Trophoblast cell (in vitro differentiated cells and primary cell): ENCODE data around the gene ALDH18A1.

ENCODE experiments used
- DNase-seq, 2 donors: peaks; one replicate each; pipeline ENCODE4 v3.0.0-alpha.2; 2016
- H2AFZ ChIP-seq: 2 replicates; pipeline ENCODE4 v1.6.1; 2013; ENCODE audit warnings: low read length, moderate library complexity, mild to moderate bottlenecking; ENCODE audit not compliant: insufficient read depth, poor library complexity
- H2AK5ac ChIP-seq: 2 replicates; pipeline ENCODE4 v1.6.1; 2013; ENCODE audit warnings: mild to moderate bottlenecking, low read length
- H2BK120ac ChIP-seq: 2 replicates; pipeline ENCODE4 v1.6.1; 2013; ENCODE audit warnings: low read length, mild to moderate bottlenecking, moderate library complexity; ENCODE audit not compliant: insufficient read depth, poor library complexity
- H2BK12ac ChIP-seq: 2 replicates; pipeline ENCODE4 v1.6.1; 2013; ENCODE audit warnings: mild to moderate bottlenecking, low read length, moderate library complexity
- H2BK5ac ChIP-seq: 2 replicates; pipeline ENCODE4 v1.6.1; 2013; ENCODE audit warnings: low read length, low read depth, moderate library complexity, mild to moderate bottlenecking; ENCODE audit not compliant: poor library complexity
- H3K14ac ChIP-seq: 2 replicates; pipeline ENCODE4 v1.6.1; 2013; ENCODE audit warnings: mild to moderate bottlenecking, low read length
- H3K18ac ChIP-seq: 2 replicates; pipeline ENCODE4 v1.6.1; 2013; ENCODE audit warnings: mild to moderate bottlenecking, low read length
- H3K23ac ChIP-seq: 2 replicates; pipeline ENCODE4 v1.6.1; 2013; ENCODE audit warnings: low read length
- H3K27ac ChIP-seq: 2 replicates; pipeline ENCODE4 v1.5.1; 2013; ENCODE audit warnings: low read depth, mild to moderate bottlenecking, inconsistent platforms, low read length, moderate library complexity
- H3K27me3 ChIP-seq: 2 replicates; pipeline ENCODE4 v1.6.1; 2013; ENCODE audit warnings: inconsistent platforms, mild to moderate bottlenecking, low read length, moderate library complexity; ENCODE audit not compliant: insufficient read depth
- H3K36me3 ChIP-seq, 2 experiments: 1 replicate in 1 of 2; 2 replicates in 1 of 2; pipeline ENCODE4 v1.6.1; 2013; ENCODE audit warnings: low read length in 2 of 2, mild to moderate bottlenecking in 2 of 2, moderate library complexity in 1 of 2; ENCODE audit not compliant: insufficient read depth in 2 of 2, control insufficient read depth in 1 of 2
- H3K4ac ChIP-seq: 2 replicates; pipeline ENCODE4 v1.6.1; 2013; ENCODE audit warnings: low read depth, mild to moderate bottlenecking, low read length, moderate library complexity
- H3K4me1 ChIP-seq, 2 experiments: 1 replicate in 1 of 2; 2 replicates in 1 of 2; pipeline ENCODE4 v1.6.1; 2013; ENCODE audit warnings: low read length in 2 of 2, mild to moderate bottlenecking in 2 of 2, moderate library complexity in 1 of 2; ENCODE audit not compliant: insufficient read depth in 2 of 2, control insufficient read depth in 1 of 2
- H3K4me2 ChIP-seq: 2 replicates; pipeline ENCODE4 v1.6.1; 2013; ENCODE audit warnings: inconsistent platforms, mild to moderate bottlenecking, low read length, moderate library complexity
- H3K4me3 ChIP-seq: 2 replicates; pipeline ENCODE4 v1.5.1; 2013; ENCODE audit warnings: mild to moderate bottlenecking, low read depth, low read length, inconsistent platforms
- H3K79me1 ChIP-seq: one replicate; pipeline ENCODE4 v1.6.1; 2013; ENCODE audit warnings: low read length
- H3K79me2 ChIP-seq: 2 replicates; pipeline ENCODE4 v1.6.1; 2013; ENCODE audit warnings: low read length, mild to moderate bottlenecking; ENCODE audit not compliant: control insufficient read depth, insufficient read depth, poor library complexity
- H3K9ac ChIP-seq: 2 replicates; pipeline ENCODE4 v1.6.1; 2013; ENCODE audit warnings: mild to moderate bottlenecking, low read length
- H3K9me3 ChIP-seq: 2 replicates; pipeline ENCODE4 v1.6.1; 2013; ENCODE audit warnings: low read depth, mild to moderate bottlenecking, control low read depth, inconsistent platforms, low read length; ENCODE audit not compliant: insufficient read depth
- H4K12ac ChIP-seq: 2 replicates; pipeline ENCODE4 v1.6.1; 2013; ENCODE audit warnings: low read depth, mild to moderate bottlenecking, low read length, moderate library complexity
- H4K8ac ChIP-seq: 2 replicates; pipeline ENCODE4 v1.6.1; 2013; ENCODE audit warnings: low read depth, mild to moderate bottlenecking, low read length, moderate library complexity
- H4K91ac ChIP-seq: one replicate; pipeline ENCODE4 v1.6.1; 2013; ENCODE audit warnings: low read depth, mild to moderate bottlenecking, low read length, moderate library complexity
- WGBS: extraction: QIAGEN DNeasy Blood & Tissue Kit; methylation state at CpG from one replicate; pipeline ENCODE4 v1.1.7; 2013; ENCODE audit warnings: missing lambda C conversion rate; ENCODE audit not compliant: insufficient read length, insufficient coverage; ENCODE audit errors: extremely low coverage; 5-methylcytosine and 5-hydroxymethylcytosine counted together

Gene ALDH18A1

GRCh38 chr10:95664543-95664942, 8.0 kb upstream of the ALDH18A1 start:
- Histone ChIP-seq H3K36me3 (peaks cover 2 to 6% of the 10 kb centered on the region in 2 experiments), H3K27me3 (no peaks in the 10 kb centered on the region), H3K4me3 (no peak overlapping the region), H3K79me1 (no peaks in the 10 kb centered on the region), H2BK5ac (no peak overlapping the region), H2BK120ac (no peak overlapping the region), H2BK12ac (no peak overlapping the region), H2AFZ (no peak overlapping the region), H3K23ac (no peak overlapping the region), H4K91ac (no peak overlapping the region), H3K27ac (no peak overlapping the region), H3K4ac (no peak overlapping the region), H2AK5ac (no peak overlapping the region), H3K79me2 (no peaks in the 10 kb centered on the region), H3K4me1 (no peaks in the 10 kb centered on the region), H3K18ac (no peak overlapping the region), H3K14ac (no peak overlapping the region), H3K9me3 (no peaks in the 10 kb centered on the region), H4K8ac (no peak overlapping the region), H4K12ac (no peak overlapping the region), H3K4me2 (no peak overlapping the region), H3K9ac (no peak overlapping the region)
- DNase-seq: no peak

DNA sequence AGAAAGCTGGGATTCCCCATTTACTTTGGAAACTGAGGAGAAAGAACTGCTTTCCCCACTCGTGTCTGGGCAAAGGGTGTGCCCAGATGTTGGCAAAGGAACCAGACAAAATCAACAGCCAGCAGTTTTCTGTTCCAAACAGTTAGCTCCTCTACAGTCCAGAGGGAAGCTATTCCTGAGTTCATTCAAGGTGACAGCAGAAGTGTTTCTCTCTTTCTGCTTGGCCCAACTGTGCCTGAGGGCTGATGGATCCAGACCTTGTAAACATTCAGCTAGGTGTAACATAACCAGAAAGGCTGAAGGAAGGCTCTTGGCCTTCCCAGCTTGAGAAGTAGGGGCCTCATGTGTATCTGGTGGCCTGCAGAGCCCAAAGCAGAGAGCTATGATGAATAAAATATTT, 7.0 kb upstream of the ALDH18A1 start:
- no peak overlapping the region for H2AK5ac ChIP-seq
- H3K23ac ChIP-seq: no peak overlapping the region
- H3K9me3 ChIP-seq: no peaks in the 10 kb centered on the region
- H3K79me2 ChIP-seq: no peaks in the 10 kb centered on the region
- no peak overlapping the region for H3K4ac ChIP-seq
- no peak for DNase-seq
- no peak overlapping the region for H2BK5ac ChIP-seq
- H3K27ac ChIP-seq: no peak overlapping the region
- no peak overlapping the region for H3K9ac ChIP-seq
- H3K14ac ChIP-seq: no peak overlapping the region
- no peak overlapping the region for H2BK12ac ChIP-seq
- no peak overlapping the region for H2AFZ ChIP-seq
- no peak overlapping the region for H4K91ac ChIP-seq
- no peak overlapping the region for H4K8ac ChIP-seq
- H3K36me3 ChIP-seq: peaks cover 2 to 6% of the 10 kb centered on the region in 2 experiments
- no peak overlapping the region for H3K18ac ChIP-seq
- WGBS: no CpG with 5 or more reads among the region's 1 CpG
- no peaks in the 10 kb centered on the region for H3K4me1 ChIP-seq
- H4K12ac ChIP-seq: no peak overlapping the region
- H3K27me3 ChIP-seq: no peaks in the 10 kb centered on the region
- no peaks in the 10 kb centered on the region for H3K79me1 ChIP-seq
- no peak overlapping the region for H3K4me2 ChIP-seq
- no peak overlapping the region for H2BK120ac ChIP-seq
- H3K4me3 ChIP-seq: no peak overlapping the region

DNA sequence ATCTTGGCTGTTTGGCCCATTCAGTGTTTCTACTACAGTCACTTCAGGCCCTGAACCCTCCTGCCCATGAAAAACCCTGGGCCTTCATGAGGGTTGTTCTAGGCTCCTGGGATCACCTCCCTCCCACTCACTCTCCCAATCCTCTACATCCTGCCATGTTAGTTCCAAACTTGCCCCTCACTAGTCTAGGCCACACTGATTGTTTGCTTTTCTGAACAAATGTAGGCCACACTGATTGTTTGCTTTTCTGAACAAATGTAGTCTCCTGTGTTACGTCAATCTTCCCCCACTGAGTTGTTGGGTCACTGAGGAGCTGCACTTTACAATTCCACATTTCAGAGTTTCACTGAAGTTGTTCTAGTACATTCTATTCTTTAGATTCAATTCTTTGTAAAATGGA, 5.3 kb upstream of the ALDH18A1 start:
- no peaks in the 10 kb centered on the region for H3K9me3 ChIP-seq
- WGBS: no CpG with 5 or more reads among the region's 1 CpG
- H2AFZ ChIP-seq: no peak overlapping the region
- DNase-seq: no peak
- H2AK5ac ChIP-seq: no peak overlapping the region
- no peak overlapping the region for H2BK120ac ChIP-seq
- no peaks in the 10 kb centered on the region for H3K79me2 ChIP-seq
- H3K4me1 ChIP-seq: peaks cover 0 to 2% of the 10 kb centered on the region in 2 experiments
- H3K4me3 ChIP-seq: no peak overlapping the region
- no peak overlapping the region for H4K12ac ChIP-seq
- no peak overlapping the region for H3K23ac ChIP-seq
- no peak overlapping the region for H4K91ac ChIP-seq
- H3K4me2 ChIP-seq: no peak overlapping the region
- H3K14ac ChIP-seq: no peak overlapping the region
- peaks cover 2 to 6% of the 10 kb centered on the region in 2 experiments for H3K36me3 ChIP-seq
- no peak overlapping the region for H3K27ac ChIP-seq
- H3K18ac ChIP-seq: no peak overlapping the region
- H2BK5ac ChIP-seq: no peak overlapping the region
- no peak overlapping the region for H2BK12ac ChIP-seq
- H3K27me3 ChIP-seq: no peaks in the 10 kb centered on the region
- no peaks in the 10 kb centered on the region for H3K79me1 ChIP-seq
- no peak overlapping the region for H4K8ac ChIP-seq
- no peak overlapping the region for H3K4ac ChIP-seq
- H3K9ac ChIP-seq: no peak overlapping the region

DNA sequence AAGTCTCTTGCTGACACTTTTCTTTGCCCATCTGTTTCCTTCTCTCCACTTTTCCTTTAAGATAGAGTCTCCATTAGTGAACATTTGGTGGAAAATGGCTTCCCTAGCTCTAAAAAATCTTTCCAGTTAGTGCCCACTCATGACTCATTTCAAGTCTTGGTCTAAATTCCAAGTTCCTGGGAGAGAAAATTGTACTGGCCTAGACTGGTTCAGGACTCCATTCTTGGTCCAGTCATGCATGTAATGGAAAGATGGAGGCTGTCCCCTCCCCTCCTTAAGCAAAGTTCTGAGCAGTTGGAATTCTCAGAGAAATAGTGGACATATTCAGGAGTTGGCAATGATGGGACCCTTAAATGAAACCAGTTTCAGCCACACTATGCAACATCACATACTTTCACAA, 3.8 kb upstream of the ALDH18A1 start:
- H3K27me3 ChIP-seq: no peaks in the 10 kb centered on the region
- no peak overlapping the region for H2AFZ ChIP-seq
- H3K4me2 ChIP-seq: no peak overlapping the region
- H3K9me3 ChIP-seq: no peaks in the 10 kb centered on the region
- H3K36me3 ChIP-seq: peaks cover 2 to 6% of the 10 kb centered on the region in 2 experiments
- peaks cover 6% of the 10 kb centered on the region for H3K79me2 ChIP-seq
- DNase-seq: peak in 1 of 2 donors; percentile 31
- no peak overlapping the region for H2AK5ac ChIP-seq
- H4K12ac ChIP-seq: no peak overlapping the region
- no peak overlapping the region for H3K9ac ChIP-seq
- H4K8ac ChIP-seq: no peak overlapping the region
- no peak overlapping the region for H2BK12ac ChIP-seq
- no peak overlapping the region for H3K23ac ChIP-seq
- no peak overlapping the region for H3K4me3 ChIP-seq
- no peak overlapping the region for H3K18ac ChIP-seq
- H3K27ac ChIP-seq: no peak overlapping the region
- H2BK120ac ChIP-seq: no peak overlapping the region
- no peak overlapping the region for H2BK5ac ChIP-seq
- no peak overlapping the region for H4K91ac ChIP-seq
- no peak overlapping the region for H3K4ac ChIP-seq
- H3K79me1 ChIP-seq: peaks cover 6% of the 10 kb centered on the region
- peaks cover 0 to 6% of the 10 kb centered on the region in 2 experiments for H3K4me1 ChIP-seq
- H3K14ac ChIP-seq: no peak overlapping the region
